MCF 10A (cell line): Measurements from ENCODE around the gene FGFBP2. TPM values are rescaled to one million over a fixed set of nuclear protein-coding genes. Genes with fewer than 3 reads are reported as not detected.

Experiments used
- BruUV-seq: library from RNA; stranded (reverse); fragments of 400-500 nt; replicated peaks from 2 replicates; lab custom pipeline; 2021; lab: Mats Ljungman, UMichigan
- CTCF ChIA-PET: fragments of 300-600 bp; sonication (Branson Sonifier 250); formaldehyde crosslinking; extraction: SDS; loops from one replicate; lab custom pipeline; 2021; ENCODE audit warnings: antibody characterized with exemption, inconsistent platforms; lab: Yijun Ruan, JAX
- POLR2A ChIA-PET: fragments of 300-600, 350-650 bp; sonication (Branson Sonifier 250); formaldehyde crosslinking; extraction: SDS; loops from one replicate; lab custom pipeline; 2020; ENCODE audit warnings: antibody characterized with exemption, inconsistent platforms; lab: Yijun Ruan, JAX
- DNase-seq: peaks from one replicate; pipeline ENCODE4 v3.0.0-alpha.2; 2018; ENCODE audit not compliant: unreplicated experiment
- H3K27ac Mint-ChIP-seq: one replicate; pipeline ENCODE4 v1.8.0; 2022; ENCODE audit warnings: mild to moderate bottlenecking, low read depth, mixed read lengths; ENCODE audit not compliant: unreplicated experiment
- H3K27me3 Mint-ChIP-seq: one replicate; pipeline ENCODE4 v1.8.0; 2022; ENCODE audit warnings: mixed read lengths; ENCODE audit not compliant: insufficient read depth, unreplicated experiment
- H3K36me3 Mint-ChIP-seq: one replicate; pipeline ENCODE4 v1.8.0; 2022; ENCODE audit warnings: mild to moderate bottlenecking, moderate library complexity, mixed read lengths; ENCODE audit not compliant: insufficient read depth, unreplicated experiment
- H3K4me1 Mint-ChIP-seq: one replicate; pipeline ENCODE4 v1.8.0; 2022; ENCODE audit warnings: mixed read lengths; ENCODE audit not compliant: insufficient read depth, unreplicated experiment
- H3K4me3 Mint-ChIP-seq: one replicate; pipeline ENCODE4 v1.8.0; 2022; ENCODE audit warnings: mild to moderate bottlenecking, moderate library complexity, mixed read lengths; ENCODE audit not compliant: unreplicated experiment
- H3K9me3 Mint-ChIP-seq: one replicate; pipeline ENCODE4 v1.8.0; 2022; ENCODE audit warnings: mixed read lengths; ENCODE audit not compliant: unreplicated experiment
- CTCF ChIP-seq: fragments of 200-600 bp; IDR thresholded peaks from one replicate; pipeline ENCODE4 v1.8.0; 2022; ENCODE audit warnings: antibody characterized with exemption, mild to moderate bottlenecking; ENCODE audit not compliant: unreplicated experiment
- intact Hi-C: fragments of 100-400 bp; cut with micrococcal nuclease; formaldehyde crosslinking; loops from 2 replicates; pipeline ENCODE4 v1.14.1; 2022
- total RNA-seq: library from RNA; stranded (reverse); gene quantifications from 2 replicates; pipeline ENCODE4 v1.2.3, GENCODE V29; 2022

Gene FGFBP2
- total RNA-seq, 1 experiment from 2014 or later: not detected

- Mint-ChIP-seq H3K27ac (no peak overlapping the region), H3K9me3 (no peaks in the 10 kb centered on the region), H3K27me3 (peaks cover 13% of the 10 kb centered on the region), H3K4me3 (no peak overlapping the region), H3K36me3 (no peaks in the 10 kb centered on the region), H3K4me1 (no peaks in the 10 kb centered on the region)
- intact Hi-C loops: no loop called here
- no peak for DNase-seq
- ChIA-PET CTCF (interaction anchor here (0.9 to 1.4 kb wide), 5 partner anchors 12 to 184 kb away, joined by 3 to 6 read pairs (median 3); no protein-coding TSS in a partner anchor), POLR2A (no interaction called here)
- no TSS peak for BruUV-seq
- TF ChIP-seq CTCF: no peak
Observed at GRCh38 chr4:15989424-15989823, 26.4 kb upstream of the FGFBP2 start.

- no peak for DNase-seq
- Mint-ChIP-seq H3K36me3 (no peaks in the 10 kb centered on the region), H3K9me3 (no peaks in the 10 kb centered on the region), H3K4me1 (peaks cover 4% of the 10 kb centered on the region), H3K4me3 (no peak overlapping the region), H3K27me3 (peaks cover 19% of the 10 kb centered on the region), H3K27ac (no peak overlapping the region)
- intact Hi-C loops: no loop called here
- BruUV-seq: no TSS peak
- CTCF ChIA-PET: interaction anchor here (0.7 to 1.4 kb wide), 3 partner anchors 13 to 126 kb away, joined by 3 to 6 read pairs (median 3); no protein-coding TSS in a partner anchor
- no peak for TF ChIP-seq CTCF
- POLR2A ChIA-PET: no interaction called here
Observed at GRCh38 chr4:15988222-15988621, 25.2 kb upstream of the FGFBP2 start.

GRCh38 chr4:15986907-15987306 lies 23.9 kb upstream of the FGFBP2 start:
- no peak overlapping the region for H3K4me3 Mint-ChIP-seq
- peaks cover 12% of the 10 kb centered on the region for H3K4me1 Mint-ChIP-seq
- ChIA-PET CTCF (interaction anchor here (0.7 to 1.8 kb wide), 4 partner anchors 14 to 278 kb away, joined by 3 to 8 read pairs (median 4); no protein-coding TSS in a partner anchor), POLR2A (no interaction called here)
- no peaks in the 10 kb centered on the region for H3K36me3 Mint-ChIP-seq
- H3K9me3 Mint-ChIP-seq: no peaks in the 10 kb centered on the region
- H3K27me3 Mint-ChIP-seq: peaks cover 19% of the 10 kb centered on the region
- no peak for DNase-seq
- TF ChIP-seq CTCF: no peak
- H3K27ac Mint-ChIP-seq: no peak overlapping the region
- intact Hi-C loops: no loop called here
- no TSS peak for BruUV-seq

- intact Hi-C loops: no loop called here
- Mint-ChIP-seq H3K4me1 (peaks cover 12% of the 10 kb centered on the region), H3K36me3 (no peaks in the 10 kb centered on the region), H3K4me3 (no peak overlapping the region), H3K27ac (no peak overlapping the region), H3K9me3 (no peaks in the 10 kb centered on the region), H3K27me3 (peaks cover 27% of the 10 kb centered on the region)
- BruUV-seq: no TSS peak
- TF ChIP-seq CTCF: no peak
- ChIA-PET POLR2A (interaction anchor here (0.5 kb wide), 1 partner anchor 567 kb away, joined by 3 read pairs; no protein-coding TSS in a partner anchor), CTCF (interaction anchor here (1.0 to 1.2 kb wide), 2 partner anchors 18 to 178 kb away, joined by 3 to 8 read pairs; no protein-coding TSS in a partner anchor)
- DNase-seq: no peak
Observed at GRCh38 chr4:15983610-15984009, 20.6 kb upstream of the FGFBP2 start.
